HEK293 (cell line): ENCODE measurements around the gene ITGA3.

Source experiments
- CTCF ChIA-PET: fragments of 350-600 bp; formaldehyde crosslinking; extraction: SDS; loops from one replicate; lab custom pipeline; 2021; ENCODE audit warnings: antibody characterized with exemption; lab: Yijun Ruan, JAX
- POLR2A ChIA-PET: fragments of 300-600 bp; formaldehyde crosslinking; extraction: SDS; loops from one replicate; lab custom pipeline; 2020; ENCODE audit warnings: antibody characterized with exemption, inconsistent platforms; lab: Yijun Ruan, JAX
- H3K27ac ChIP-seq: fragments of 200-500 bp; sonication (Bioruptor generic); 2 replicates; pipeline ENCODE4 v1.5.1; 2014; ENCODE audit warnings: low read depth, low read length, control low read depth, inconsistent platforms; ENCODE audit errors: extremely low read depth
- H3K36me3 ChIP-seq, 2 experiments: fragments of 200-500 bp in 1 of 2; sonication (Bioruptor generic) in 1 of 2; 1 replicate in 1 of 2; 2 replicates in 1 of 2; pipeline ENCODE4 v1.5.1; 2014 to 2017; ENCODE audit warnings: inconsistent platforms in 2 of 2, low read length in 2 of 2; ENCODE audit not compliant: control insufficient read depth in 2 of 2, insufficient read depth in 1 of 2
- H3K4me1 ChIP-seq: fragments of 200-500 bp; sonication (Bioruptor generic); 2 replicates; pipeline ENCODE4 v1.5.1; 2014; ENCODE audit warnings: mild to moderate bottlenecking, low read length, inconsistent platforms; ENCODE audit not compliant: control insufficient read depth, insufficient read depth
- H3K4me3 ChIP-seq: 2 replicates; pipeline ENCODE4 v1.5.1; 2011; ENCODE audit warnings: low read depth, mild to moderate bottlenecking, control low read depth, low read length, moderate library complexity
- H3K9me3 ChIP-seq: fragments of 200-500 bp; sonication (Bioruptor generic); 2 replicates; pipeline ENCODE4 v1.5.1; 2014; ENCODE audit warnings: low read depth, low read length, inconsistent platforms; ENCODE audit not compliant: control insufficient read depth, insufficient read depth
- GLIS1 ChIP-seq: fragments of 450-650 bp; formaldehyde crosslinking; IDR thresholded peaks from 2 replicates; pipeline ENCODE4 v1.5.1; 2016; ENCODE audit warnings: missing biosample characterization, missing genetic modification characterization
- GLIS2 ChIP-seq: fragments of 450-650 bp; formaldehyde crosslinking; IDR thresholded peaks from 2 replicates; pipeline ENCODE4 v1.5.1; 2016; ENCODE audit warnings: missing biosample characterization, missing genetic modification characterization
- KLF9 ChIP-seq: fragments of 450-650 bp; formaldehyde crosslinking; IDR thresholded peaks from 2 replicates; pipeline ENCODE4 v1.5.1; 2016; ENCODE audit warnings: missing biosample characterization, missing genetic modification characterization, low read depth
- OSR2 ChIP-seq: fragments of 450-650 bp; formaldehyde crosslinking; IDR thresholded peaks from 2 replicates; pipeline ENCODE4 v1.5.1; 2016; ENCODE audit warnings: missing biosample characterization, missing genetic modification characterization
- SP2 ChIP-seq: fragments of 450-650 bp; formaldehyde crosslinking; IDR thresholded peaks from 2 replicates; pipeline ENCODE4 v1.5.1; 2016; ENCODE audit warnings: missing biosample characterization, missing genetic modification characterization
- SP3 ChIP-seq: fragments of 450-650 bp; formaldehyde crosslinking; IDR thresholded peaks from 2 replicates; pipeline ENCODE4 v1.5.1; 2016; ENCODE audit warnings: missing biosample characterization, missing genetic modification characterization
- SP7 ChIP-seq: fragments of 450-650 bp; formaldehyde crosslinking; IDR thresholded peaks from 2 replicates; pipeline ENCODE4 v1.5.1; 2016; ENCODE audit warnings: missing biosample characterization, missing genetic modification characterization
- WT1 ChIP-seq: fragments of 450-650 bp; formaldehyde crosslinking; IDR thresholded peaks from 2 replicates; pipeline ENCODE4 v1.5.1; 2016; ENCODE audit warnings: missing biosample characterization, missing genetic modification characterization
- ZBTB10 ChIP-seq: fragments of 450-650 bp; formaldehyde crosslinking; IDR thresholded peaks from 2 replicates; pipeline ENCODE4 v1.5.1; 2016; ENCODE audit warnings: missing biosample characterization, missing genetic modification characterization
- ZBTB48 ChIP-seq: fragments of 450-650 bp; formaldehyde crosslinking; IDR thresholded peaks from 2 replicates; pipeline ENCODE4 v1.5.1; 2016; ENCODE audit warnings: missing biosample characterization, missing genetic modification characterization
- ZBTB8A ChIP-seq: fragments of 450-650 bp; formaldehyde crosslinking; IDR thresholded peaks from 2 replicates; pipeline ENCODE4 v1.5.1; 2016; ENCODE audit warnings: missing biosample characterization, missing genetic modification characterization
- ZFHX2 ChIP-seq: fragments of 450-650 bp; formaldehyde crosslinking; conservative IDR thresholded peaks from 2 replicates; pipeline ENCODE4 v1.5.1; 2016; ENCODE audit warnings: missing biosample characterization, missing genetic modification characterization
- ZFP37 ChIP-seq: fragments of 450-650 bp; formaldehyde crosslinking; IDR thresholded peaks from 2 replicates; pipeline ENCODE4 v1.5.1; 2016; ENCODE audit warnings: missing biosample characterization, missing genetic modification characterization
- ZNF37A ChIP-seq: fragments of 450-650 bp; IDR thresholded peaks from 2 replicates; pipeline ENCODE4 v1.5.1; 2018; ENCODE audit warnings: missing biosample characterization, missing genetic modification characterization
- ZNF398 ChIP-seq: fragments of 450-650 bp; formaldehyde crosslinking; IDR thresholded peaks from 2 replicates; pipeline ENCODE4 v1.5.1; 2017; ENCODE audit warnings: missing biosample characterization, missing genetic modification characterization
- ZNF549 ChIP-seq: fragments of 450-650 bp; IDR thresholded peaks from 2 replicates; pipeline ENCODE4 v1.5.1; 2018; ENCODE audit warnings: missing biosample characterization, missing genetic modification characterization, mild to moderate bottlenecking, inconsistent platforms, moderate library complexity
- ZNF600 ChIP-seq: fragments of 450-650 bp; formaldehyde crosslinking; IDR thresholded peaks from 2 replicates; pipeline ENCODE4 v1.5.1; 2016; ENCODE audit warnings: missing biosample characterization, missing genetic modification characterization
- ZNF610 ChIP-seq: fragments of 450-650 bp; formaldehyde crosslinking; IDR thresholded peaks from 2 replicates; pipeline ENCODE4 v1.5.1; 2016; ENCODE audit warnings: missing biosample characterization, missing genetic modification characterization, borderline replicate concordance
- ZNF670 ChIP-seq: fragments of 450-650 bp; formaldehyde crosslinking; IDR thresholded peaks from 2 replicates; pipeline ENCODE4 v1.5.1; 2016; ENCODE audit warnings: missing biosample characterization, missing genetic modification characterization, low read depth
- TF ChIP-seq, protein P1 (sequence below): fragments of 450-650 bp; formaldehyde crosslinking; optimal IDR thresholded peaks from 2 replicates; pipeline ENCODE3; 2016; ENCODE audit warnings: missing biosample characterization, mild to moderate bottlenecking, missing genetic modification characterization
- TF ChIP-seq, protein P2 (sequence below): fragments of 450-650 bp; formaldehyde crosslinking; IDR thresholded peaks from 2 replicates; pipeline ENCODE4 v1.5.1; 2016; ENCODE audit warnings: missing biosample characterization, missing genetic modification characterization
- TF ChIP-seq, protein P3 (sequence below): fragments of 450-650 bp; formaldehyde crosslinking; IDR thresholded peaks from 2 replicates; pipeline ENCODE4 v1.5.0; 2017; ENCODE audit warnings: missing biosample characterization, missing genetic modification characterization, borderline replicate concordance

Gene ITGA3

DNA sequence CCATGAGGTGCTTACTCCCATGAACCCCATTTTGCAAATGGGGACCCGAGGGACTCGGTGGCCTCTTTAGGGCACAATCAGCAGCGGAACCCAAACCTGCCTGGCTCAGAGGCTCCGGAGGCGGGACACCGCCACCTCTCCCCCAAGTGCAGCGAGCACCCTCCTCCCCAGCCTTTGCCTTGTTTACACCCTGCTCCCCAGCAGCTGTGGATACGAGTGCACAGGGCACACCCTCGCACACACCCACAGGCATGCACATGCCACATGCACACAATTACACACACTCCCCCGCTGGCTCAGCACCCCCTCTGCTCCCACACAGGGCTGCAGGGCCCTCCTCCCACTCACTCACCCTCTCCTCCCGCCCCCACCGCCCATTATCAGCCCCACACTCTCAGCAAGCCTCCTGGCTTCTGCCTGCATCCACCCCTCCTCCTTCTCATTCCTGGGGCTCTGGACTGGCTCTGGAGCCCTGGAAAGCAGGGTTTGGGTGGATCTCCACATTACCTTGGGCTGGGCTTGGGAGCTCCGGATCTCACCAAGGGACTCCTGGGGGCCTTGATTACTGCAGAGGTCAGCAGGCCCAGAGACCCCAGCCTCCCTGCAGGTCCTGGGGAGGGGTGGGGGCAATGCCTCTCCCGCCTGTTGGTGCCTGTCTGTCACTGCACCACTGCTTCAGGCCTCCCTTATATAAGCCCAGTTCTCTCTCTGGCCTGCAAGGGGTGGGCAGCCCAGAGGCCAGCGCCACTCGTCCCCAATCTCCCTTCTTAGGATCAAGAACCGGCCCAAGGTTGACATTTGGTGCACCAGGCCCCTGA lies 45.6 kb downstream of the ITGA3 start (continued):
- TF ChIP-seq ZBTB8A (tag by site-specific recombination) (peak; percentile 81), ZNF600 (tag by site-specific recombination) (0 out of 2 replicates have a peak, but pooled peaks have one; percentile 10), ZBTB48 (tag by site-specific recombination) (peak; percentile 77), SP3 (tag by site-specific recombination) (peak; percentile 40), SP2 (tag by site-specific recombination) (peak; percentile 75), ZNF398 (tag by site-specific recombination) (peak; percentile 99), ZNF670 (tag by site-specific recombination) (no peak), ZNF610 (tag by site-specific recombination) (no peak), KLF9 (tag by site-specific recombination) (peak; percentile 90), ZFP37 (tag by site-specific recombination) (no peak), WT1 (tag by site-specific recombination) (peak; percentile 61; the same call in 1 of the 2 replicates), OSR2 (tag by site-specific recombination) (no peak)
- TF ChIP-seq, protein P1, sequence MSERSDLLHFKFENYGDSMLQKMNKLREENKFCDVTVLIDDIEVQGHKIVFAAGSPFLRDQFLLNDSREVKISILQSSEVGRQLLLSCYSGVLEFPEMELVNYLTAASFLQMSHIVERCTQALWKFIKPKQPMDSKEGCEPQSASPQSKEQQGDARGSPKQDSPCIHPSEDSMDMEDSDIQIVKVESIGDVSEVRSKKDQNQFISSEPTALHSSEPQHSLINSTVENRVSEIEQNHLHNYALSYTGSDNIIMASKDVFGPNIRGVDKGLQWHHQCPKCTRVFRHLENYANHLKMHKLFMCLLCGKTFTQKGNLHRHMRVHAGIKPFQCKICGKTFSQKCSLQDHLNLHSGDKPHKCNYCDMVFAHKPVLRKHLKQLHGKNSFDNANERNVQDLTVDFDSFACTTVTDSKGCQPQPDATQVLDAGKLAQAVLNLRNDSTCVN (tag by site-specific recombination) = peak; percentile 24
- TF ChIP-seq, protein P2, sequence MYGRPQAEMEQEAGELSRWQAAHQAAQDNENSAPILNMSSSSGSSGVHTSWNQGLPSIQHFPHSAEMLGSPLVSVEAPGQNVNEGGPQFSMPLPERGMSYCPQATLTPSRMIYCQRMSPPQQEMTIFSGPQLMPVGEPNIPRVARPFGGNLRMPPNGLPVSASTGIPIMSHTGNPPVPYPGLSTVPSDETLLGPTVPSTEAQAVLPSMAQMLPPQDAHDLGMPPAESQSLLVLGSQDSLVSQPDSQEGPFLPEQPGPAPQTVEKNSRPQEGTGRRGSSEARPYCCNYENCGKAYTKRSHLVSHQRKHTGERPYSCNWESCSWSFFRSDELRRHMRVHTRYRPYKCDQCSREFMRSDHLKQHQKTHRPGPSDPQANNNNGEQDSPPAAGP = peak; percentile 99

DNA sequence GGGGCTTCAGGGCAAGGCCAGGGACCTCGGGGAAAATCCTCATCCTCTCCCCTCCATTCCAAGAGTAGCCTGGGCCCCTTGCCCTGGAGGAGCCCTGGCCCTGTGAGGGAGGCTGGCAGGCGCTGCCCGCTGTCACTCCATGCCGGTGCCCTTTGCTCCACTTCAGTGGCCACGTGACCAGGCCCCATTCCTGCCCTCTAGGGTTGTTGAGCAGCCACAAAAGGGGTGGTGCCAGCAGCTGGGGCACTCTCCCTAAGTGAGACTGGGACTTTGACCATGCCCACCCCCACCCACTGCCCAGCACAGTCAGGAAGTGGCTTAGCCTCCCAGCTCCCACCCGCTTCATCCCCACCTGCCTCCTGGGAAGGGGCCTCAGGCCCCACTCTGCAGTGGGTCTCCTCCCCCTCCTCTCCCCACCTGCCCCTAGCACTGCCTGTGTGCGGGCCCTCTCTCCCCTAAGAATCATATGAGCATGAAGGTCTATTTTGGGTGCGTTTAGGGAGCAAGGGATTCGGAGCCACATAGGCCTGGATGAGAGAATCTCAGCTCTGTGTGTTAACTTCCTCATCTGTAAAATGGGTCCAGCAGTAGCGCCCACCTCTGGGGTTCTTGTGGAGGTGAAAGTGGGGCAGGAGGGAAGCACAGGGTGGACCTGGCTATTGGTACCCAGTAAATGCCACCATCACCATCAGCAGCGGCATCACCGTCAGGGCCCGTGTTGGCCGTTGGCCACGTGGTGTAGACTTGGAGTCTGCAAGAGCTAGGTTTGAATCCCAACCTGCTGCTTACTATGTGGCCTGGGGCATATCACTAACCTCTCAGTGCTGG lies 46.5 kb downstream of the ITGA3 start:
- H3K4me3 ChIP-seq = no peak overlapping the region

More for the DNA sequence above, 46.5 kb downstream of the ITGA3 start:
- Histone ChIP-seq H3K4me1 (peaks cover 7% of the 10 kb centered on the region), H3K9me3 (no peaks in the 10 kb centered on the region)
- CTCF ChIA-PET = interaction anchor here (0.8 to 4.0 kb wide), 4 partner anchors 8 to 76 kb away, joined by 3 to 31 read pairs (median 12); partner anchors contain the start of gene PDK2
- TF ChIP-seq SP7 (tag by site-specific recombination) (no peak), ZNF549 (tag by site-specific recombination) (no peak), GLIS2 (tag by site-specific recombination) (no peak), ZBTB10 (tag by site-specific recombination) (no peak), ZNF37A (tag by site-specific recombination) (no peak), ZFHX2 (tag by site-specific recombination) (0 out of 2 replicates have a peak, but pooled peaks have one; percentile 13), GLIS1 (tag by site-specific recombination) (no peak)
- TF ChIP-seq, protein P3, sequence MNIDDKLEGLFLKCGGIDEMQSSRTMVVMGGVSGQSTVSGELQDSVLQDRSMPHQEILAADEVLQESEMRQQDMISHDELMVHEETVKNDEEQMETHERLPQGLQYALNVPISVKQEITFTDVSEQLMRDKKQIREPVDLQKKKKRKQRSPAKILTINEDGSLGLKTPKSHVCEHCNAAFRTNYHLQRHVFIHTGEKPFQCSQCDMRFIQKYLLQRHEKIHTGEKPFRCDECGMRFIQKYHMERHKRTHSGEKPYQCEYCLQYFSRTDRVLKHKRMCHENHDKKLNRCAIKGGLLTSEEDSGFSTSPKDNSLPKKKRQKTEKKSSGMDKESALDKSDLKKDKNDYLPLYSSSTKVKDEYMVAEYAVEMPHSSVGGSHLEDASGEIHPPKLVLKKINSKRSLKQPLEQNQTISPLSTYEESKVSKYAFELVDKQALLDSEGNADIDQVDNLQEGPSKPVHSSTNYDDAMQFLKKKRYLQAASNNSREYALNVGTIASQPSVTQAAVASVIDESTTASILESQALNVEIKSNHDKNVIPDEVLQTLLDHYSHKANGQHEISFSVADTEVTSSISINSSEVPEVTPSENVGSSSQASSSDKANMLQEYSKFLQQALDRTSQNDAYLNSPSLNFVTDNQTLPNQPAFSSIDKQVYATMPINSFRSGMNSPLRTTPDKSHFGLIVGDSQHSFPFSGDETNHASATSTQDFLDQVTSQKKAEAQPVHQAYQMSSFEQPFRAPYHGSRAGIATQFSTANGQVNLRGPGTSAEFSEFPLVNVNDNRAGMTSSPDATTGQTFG (tag by site-specific recombination) = no peak
- TF ChIP-seq, all 188 proteins: peak for 1
- no peak overlapping the region for H3K27ac ChIP-seq
- POLR2A ChIA-PET = interaction anchor here (1.0 kb wide), 1 partner anchor 10 kb away, joined by 4 read pairs; no protein-coding TSS in a partner anchor
- H3K36me3 ChIP-seq = peaks cover 6 to 68% of the 10 kb centered on the region in 2 experiments; a peak in 2 of 3 replicates
